GM08714 (cell line): Measurements from ENCODE around the gene SLF2.
"Not testable (repeated sequence)": the region's sequence is repeated elsewhere in the genome, so short reads cannot be mapped to it uniquely, and the experiment has no call there.

Source experiments
- H3K4me3 ChIP-seq: fragments of 200-500 bp; sonication (Bioruptor generic); 2 replicates; pipeline ENCODE4 v1.5.1; 2014; ENCODE audit warnings: mild to moderate bottlenecking, low read length, inconsistent platforms
- ZNF274 ChIP-seq: IDR thresholded peaks from 2 replicates; pipeline ENCODE4 v1.6.1; 2012; ENCODE audit warnings: mild to moderate bottlenecking, low read depth, low read length

Gene SLF2

DNA sequence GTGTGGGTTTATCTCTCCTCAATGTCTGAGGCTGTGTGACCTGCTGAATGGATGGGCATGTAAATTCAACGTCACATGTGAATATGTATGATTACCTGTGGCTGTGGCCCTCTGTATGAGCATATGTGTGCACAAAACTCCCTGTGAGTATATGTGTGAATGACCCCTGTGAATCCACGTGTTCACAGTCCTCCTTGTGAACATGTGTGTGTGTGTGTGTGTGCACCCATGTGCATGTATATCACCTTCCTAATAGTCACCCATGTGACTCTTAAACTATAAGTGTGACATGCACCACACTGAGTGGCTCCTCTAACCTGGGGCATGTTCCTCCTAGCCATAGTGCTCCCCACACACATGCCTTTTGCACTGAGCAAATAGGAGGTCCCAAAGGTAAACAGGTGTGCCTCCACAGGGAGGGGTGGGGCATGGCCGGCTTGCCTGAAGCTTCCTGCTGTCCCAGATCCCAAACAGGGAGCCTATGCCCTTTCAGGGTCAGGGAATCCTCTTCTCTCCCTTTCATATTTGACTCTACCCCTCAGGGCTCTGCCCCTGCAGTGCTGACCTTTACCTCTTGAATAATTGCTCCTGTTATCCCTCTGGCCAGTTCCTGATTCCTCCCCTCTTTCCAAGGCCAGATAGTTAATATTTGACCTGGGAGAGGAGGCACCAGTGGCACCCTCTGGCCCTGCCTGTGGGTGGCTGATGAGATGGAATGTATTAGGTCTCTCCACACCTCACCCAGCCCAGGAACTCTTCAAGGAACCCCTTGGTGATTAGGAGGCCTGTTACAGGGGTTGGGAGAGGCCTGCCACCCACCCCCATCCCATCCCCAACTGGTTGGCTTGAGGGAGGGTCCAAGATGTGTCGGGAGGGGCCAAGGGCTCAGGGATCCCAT, 58.4 kb downstream of the SLF2 start:
- TF ChIP-seq ZNF274, result no peak
- no peak overlapping the region for H3K4me3 ChIP-seq

DNA sequence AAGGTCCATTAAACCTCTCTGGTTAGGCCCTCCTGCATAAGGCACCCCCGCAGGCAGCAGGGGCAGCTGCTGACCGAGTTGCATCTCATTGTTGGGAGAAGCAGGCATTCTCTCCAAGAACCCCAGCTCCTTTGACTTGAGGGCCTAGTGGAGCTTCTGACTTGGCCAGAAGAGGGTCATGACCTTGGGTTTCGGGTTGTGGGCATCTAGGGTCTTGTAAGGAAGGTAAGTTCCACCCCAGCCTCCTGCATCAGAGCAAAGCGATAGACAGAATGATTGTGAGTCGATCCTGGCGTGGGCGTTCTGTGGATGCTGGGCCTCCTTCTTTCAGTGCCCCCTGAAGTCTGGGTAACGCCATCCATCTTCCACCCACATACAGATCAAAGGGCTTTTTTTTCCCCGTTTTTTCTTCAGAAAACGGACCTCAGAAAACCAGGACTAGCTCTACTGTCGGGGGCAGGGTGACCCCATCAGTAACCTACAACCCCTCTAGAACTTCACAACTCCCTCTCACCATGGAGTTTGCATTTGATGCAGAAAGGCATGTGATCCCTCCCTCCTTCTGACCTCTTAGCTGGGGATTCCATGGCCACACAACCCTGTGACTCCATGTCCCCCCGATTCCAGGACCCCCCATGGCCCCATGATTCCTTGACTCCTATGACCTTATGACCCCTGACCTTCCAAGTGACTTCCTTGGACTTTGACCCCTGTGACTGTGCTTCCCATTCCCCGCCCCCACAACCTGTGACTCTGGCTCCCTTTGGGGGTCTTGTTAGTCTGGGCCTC, 59.5 kb downstream of the SLF2 start:
- no peak overlapping the region for H3K4me3 ChIP-seq
- TF ChIP-seq ZNF274, result no peak

DNA sequence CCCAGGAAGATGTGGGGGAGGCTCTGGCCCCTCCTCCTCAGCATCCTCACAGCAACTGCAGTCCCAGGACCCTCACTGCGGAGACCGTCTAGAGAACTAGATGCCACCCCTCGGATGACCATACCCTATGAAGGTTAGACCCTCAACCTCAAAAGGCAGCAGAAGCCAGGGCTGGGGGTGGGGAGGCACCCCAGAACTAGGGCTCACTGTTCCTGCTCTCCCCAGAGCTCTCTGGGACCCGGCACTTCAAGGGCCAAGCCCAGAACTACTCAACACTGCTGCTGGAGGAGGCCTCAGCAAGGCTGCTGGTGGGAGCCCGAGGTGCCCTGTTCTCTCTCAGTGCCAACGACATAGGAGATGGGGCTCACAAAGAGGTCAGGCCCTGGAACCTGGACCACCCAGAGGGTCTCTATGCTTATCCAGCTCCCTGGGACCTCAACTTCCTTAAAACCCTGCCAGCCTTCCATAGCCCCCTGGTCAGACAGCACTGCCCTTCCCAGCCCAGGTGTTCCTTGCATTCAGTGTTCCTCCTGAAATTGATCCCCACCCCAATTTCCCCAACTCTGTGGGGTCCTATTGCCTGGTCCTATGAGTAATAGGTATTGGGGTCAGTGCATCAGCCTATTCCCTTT, 60.3 kb downstream of the SLF2 start:
- no peak for TF ChIP-seq ZNF274
- H3K4me3 ChIP-seq, result no peak overlapping the region

DNA sequence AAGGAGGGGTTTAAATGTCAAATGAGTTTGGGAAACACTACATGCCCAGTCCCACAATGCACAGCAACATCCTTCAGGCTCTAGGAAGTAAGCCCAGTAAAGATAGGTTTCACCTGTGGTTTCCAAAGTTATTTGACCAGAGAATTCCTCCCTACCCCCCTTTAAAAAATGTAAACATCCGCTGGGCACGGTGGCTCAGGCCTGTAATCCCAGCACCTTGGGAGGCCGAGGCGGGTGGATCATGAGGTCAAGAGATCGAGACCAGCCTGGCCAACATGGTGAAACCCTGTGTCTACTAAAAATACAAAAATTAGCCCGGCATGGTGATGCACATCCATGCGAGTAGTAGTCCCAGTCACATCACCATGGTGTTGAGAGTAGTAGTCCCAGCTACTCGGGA, 62.6 kb downstream of the SLF2 start:
- not testable (repeated sequence) for H3K4me3 ChIP-seq

DNA sequence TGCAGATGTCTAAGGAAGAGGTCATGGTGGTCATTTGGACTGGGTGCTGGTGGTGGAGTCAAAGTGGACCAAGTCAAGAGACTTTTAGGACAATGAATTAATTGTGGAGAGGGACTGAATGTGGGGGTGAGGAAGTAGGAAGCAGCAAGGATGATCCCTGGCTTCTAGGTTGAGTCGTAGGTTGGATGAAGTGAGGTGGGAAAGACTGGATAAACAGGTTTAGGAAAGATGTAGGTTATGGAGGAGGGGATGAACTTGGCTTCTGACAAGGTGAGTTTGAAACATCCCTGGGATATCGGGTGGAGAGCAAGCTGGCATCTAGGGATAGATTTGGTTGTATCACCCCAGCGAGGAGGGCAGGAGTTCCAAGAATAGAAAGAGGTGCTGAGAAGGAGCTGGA, 64.1 kb downstream of the SLF2 start:
- TF ChIP-seq ZNF274, result no peak
- no peak overlapping the region for H3K4me3 ChIP-seq

DNA sequence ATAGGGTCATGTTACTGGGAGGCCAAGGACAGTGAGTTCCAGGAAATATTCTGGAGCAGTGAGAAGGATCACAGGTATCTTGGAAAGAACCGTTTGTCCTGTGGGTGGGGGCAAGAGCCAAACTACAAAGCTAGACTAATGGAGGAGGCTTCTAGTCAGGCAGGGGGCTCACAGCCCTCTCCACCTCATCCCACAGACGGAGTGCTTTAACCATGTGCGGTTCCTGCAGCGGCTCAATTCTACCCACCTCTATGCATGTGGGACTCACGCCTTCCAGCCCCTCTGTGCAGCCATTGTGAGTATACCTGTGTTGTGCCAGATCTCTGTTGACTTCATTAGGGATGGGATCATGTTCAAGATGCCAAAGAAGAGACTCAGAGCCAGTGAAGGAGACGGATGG, 64.7 kb downstream of the SLF2 start:
- H3K4me3 ChIP-seq, result no peak overlapping the region
- no peak for TF ChIP-seq ZNF274

DNA sequence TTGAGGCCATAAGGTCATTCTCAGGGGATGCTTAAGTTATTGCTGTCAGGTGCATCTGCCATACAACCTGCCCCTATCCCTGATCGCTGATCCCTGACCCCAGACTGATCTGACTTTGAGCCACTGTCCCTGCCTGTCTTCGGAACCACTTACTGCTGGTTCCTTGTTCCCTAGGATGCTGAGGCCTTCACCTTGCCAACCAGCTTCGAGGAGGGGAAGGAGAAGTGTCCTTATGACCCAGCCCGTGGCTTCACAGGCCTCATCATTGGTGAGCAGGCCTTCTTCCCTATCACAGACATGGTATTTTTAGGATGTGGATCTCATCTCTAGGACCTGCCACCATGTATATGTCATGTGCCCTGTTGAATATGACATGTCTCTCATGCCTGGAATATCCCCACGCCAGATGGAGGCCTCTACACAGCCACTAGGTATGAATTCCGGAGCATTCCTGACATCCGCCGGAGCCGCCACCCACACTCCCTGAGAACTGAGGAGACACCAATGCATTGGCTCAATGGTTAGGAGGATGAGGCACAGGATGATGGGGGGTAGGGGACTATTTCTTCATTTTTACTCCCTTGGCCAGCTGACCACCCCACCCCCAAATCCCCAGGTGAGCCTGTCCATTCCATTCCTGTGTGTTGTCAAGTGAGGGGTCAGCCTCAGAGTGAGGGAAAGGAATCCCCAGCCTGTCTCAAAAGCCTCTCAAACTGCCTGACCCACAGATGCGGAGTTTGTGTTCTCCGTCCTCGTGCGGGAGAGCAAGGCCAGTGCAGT, 65.5 kb downstream of the SLF2 start:
- no peak overlapping the region for H3K4me3 ChIP-seq
- TF ChIP-seq ZNF274, result no peak

DNA sequence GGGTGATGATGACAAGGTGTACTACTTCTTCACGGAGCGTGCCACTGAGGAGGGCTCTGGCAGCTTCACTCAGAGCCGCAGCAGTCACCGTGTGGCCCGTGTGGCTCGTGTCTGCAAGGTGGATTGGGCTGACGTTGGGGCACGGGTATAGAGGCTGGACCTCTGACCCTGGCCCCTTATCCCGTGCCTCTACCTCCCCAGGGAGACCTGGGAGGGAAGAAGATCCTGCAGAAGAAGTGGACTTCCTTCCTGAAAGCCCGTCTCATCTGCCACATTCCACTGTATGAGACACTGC, 66.1 kb downstream of the SLF2 start:
- no peak for TF ChIP-seq ZNF274
- H3K4me3 ChIP-seq, result no peak overlapping the region

DNA sequence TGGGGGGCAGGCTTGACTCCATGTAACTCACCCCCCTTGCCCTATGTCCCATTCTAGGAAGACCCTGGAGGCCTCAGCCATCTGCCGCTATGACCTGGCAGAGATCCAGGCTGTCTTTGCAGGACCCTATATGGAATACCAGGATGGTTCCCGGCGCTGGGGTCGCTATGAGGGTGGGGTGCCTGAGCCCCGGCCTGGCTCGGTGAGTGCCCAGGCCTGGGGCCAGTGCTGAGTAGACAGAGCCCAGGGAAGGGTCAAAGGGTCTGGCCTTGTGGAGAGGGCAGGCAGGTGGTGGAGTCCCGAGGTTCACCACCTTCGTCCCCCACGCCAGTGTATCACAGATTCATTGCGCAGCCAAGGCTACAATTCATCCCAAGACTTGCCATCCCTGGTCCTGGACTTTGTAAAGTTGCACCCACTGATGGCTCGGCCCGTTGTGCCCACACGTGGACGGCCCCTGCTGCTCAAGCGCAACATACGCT, 67.1 kb downstream of the SLF2 start:
- no peak for TF ChIP-seq ZNF274
- H3K4me3 ChIP-seq, result no peak overlapping the region

DNA sequence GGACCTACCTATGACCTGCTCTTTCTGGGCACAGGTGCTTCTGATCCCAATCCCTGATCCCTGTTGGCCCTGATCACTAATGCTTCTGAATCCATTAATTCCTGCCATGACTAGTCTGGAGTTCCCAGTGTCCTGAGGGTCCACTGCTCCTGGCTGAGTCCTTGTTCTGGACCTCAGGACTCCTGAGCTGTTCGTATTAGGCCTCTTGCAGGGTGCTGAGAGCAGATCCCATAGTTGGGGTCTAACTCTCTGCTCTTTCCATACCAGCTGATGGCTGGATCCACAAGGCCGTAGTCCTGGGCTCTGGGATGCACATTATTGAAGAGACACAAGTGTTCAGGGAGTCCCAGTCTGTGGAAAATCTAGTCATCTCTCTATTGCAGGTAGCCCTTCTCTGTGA, 67.5 kb downstream of the SLF2 start:
- TF ChIP-seq ZNF274, result no peak
- no peak overlapping the region for H3K4me3 ChIP-seq

DNA sequence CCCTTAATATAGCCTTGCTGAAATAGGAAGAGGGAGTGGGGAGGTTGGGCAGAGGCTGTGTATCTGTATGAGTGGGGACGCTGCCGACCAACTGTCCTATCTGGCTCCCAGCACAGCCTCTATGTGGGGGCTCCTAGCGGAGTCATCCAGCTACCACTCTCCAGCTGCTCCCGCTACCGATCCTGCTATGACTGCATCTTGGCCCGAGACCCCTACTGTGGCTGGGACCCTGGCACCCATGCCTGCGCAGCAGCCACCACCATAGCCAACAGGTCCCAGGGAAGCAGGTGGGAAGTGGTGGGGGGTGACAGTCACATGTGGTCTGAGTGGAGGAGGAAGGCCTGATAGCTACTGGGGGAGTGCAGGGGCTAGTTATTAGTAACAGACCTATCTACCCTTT, 67.9 kb downstream of the SLF2 start:
- H3K4me3 ChIP-seq, result no peak overlapping the region
- no peak for TF ChIP-seq ZNF274

DNA sequence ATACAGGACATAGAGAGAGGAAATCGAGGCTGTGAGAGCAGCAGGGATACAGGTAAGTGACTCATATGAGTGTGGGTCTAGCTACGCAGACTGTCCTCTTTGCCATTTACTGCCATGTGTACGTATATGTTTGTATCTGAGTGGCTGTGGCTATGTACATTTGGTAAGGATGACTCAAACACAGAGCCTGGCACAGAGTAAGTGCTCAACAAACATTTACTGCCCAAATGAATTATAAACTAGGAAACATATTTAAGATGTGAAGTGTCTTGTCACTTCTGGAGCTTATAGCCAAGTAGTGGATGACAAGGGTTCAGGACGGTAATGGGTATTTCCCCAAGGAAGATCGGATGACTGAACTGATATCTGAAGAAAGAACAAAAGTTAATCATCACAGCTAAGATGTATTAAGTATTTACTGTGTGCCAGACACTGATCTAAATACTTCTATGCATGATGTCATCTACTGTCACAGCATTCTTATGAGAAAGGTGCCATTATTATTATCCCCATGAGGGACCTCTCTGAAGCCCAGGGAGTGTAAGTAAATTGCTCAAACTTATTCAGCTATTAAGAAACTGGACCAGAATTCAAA, 68.5 kb downstream of the SLF2 start:
- no peak for TF ChIP-seq ZNF274
- no peak overlapping the region for H3K4me3 ChIP-seq

DNA sequence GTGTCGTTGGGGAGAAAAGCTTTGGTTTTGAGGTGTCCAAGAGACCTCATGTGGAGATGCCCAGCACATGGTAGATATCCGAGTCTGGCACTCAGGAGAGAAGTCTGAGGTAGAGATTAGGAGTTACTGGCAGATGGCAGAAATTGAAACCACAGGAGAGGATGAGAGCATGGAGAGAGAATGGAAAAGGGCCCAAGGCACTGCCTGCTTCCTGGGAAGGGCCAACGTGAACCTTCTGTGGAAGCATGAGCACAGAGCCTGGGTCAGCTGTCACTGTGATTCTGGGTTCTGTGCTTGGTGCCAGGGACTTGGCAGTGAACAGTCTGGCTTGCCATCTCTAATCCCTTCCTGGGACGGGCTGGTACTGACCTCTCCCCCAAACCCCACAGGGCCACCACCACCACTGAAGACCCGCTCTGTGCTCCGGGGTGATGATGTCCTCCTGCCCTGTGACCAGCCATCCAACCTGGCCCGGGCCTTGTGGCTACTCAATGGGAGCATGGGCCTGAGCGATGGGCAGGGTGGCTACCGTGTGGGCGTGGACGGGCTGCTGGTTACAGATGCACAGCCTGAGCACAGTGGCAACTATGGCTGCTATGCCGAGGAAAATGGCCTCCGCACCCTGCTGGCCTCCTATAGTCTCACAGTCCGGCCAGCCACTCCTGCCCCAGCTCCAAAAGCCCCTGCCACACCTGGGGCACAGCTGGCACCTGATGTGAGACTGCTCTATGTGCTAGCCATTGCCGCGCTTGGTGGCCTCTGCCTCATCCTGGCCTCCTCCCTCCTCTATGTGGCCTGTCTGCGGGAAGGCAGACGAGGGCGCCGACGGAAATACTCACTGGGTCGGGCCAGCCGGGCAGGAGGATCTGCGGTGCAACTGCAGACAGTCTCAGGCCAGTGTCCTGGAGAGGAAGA, 70.4 kb downstream of the SLF2 start:
- no peak for TF ChIP-seq ZNF274
- no peak overlapping the region for H3K4me3 ChIP-seq
